ENCODE data around the gene IL17RE.

- TF ChIP-seq CTCF (IDR thresholded peaks at IDR 0.05), result no peak
- TF ChIP-seq POLR2A (IDR thresholded peaks at IDR 0.05; ENCODE audit: low read depth), result no peak
- TF ChIP-seq EP300 (IDR thresholded peaks at IDR 0.05), result no peak
Measured at GRCh38 chr3:9881441-9881840, 21.2 kb upstream of the IL17RE start.

Data from esophagus muscularis mucosa (tissue), 4 donors.